ENCODE results near the gene RELN. TPM values are rescaled to one million over a fixed set of nuclear protein-coding genes. Genes with fewer than 3 reads are reported as not detected.
A peak's percentile ranks its signal among the peaks of the same experiment; 100 is the strongest.

Gene RELN
- total and polyA plus RNA-seq, 2 of the 13 experiments (the other 11 are each of a cell fraction or from before 2014, with no cell fraction given), result 315 to 332 TPM

GRCh38 chr7:103989785-103990767 is 618 bp upstream of the RELN start (continued):
- TF ChIP-seq ZNF768 (CRISPR knock-in tag; IDR thresholded peaks at IDR 0.05), result peak; percentile 72
- TF ChIP-seq MAX (IDR thresholded peaks at IDR 0.05), result peak; percentile 45; the same call in 1 of the 2 replicates
- TF ChIP-seq TBX2 (CRISPR knock-in tag; IDR thresholded peaks at IDR 0.05; ENCODE audit: borderline replicate concordance), result peak; percentile 46
- TF ChIP-seq ZNF619 (CRISPR knock-in tag; IDR thresholded peaks at IDR 0.05), result no peak
- TF ChIP-seq ZNF546 (CRISPR knock-in tag; conservative IDR thresholded peaks at IDR 0.05), result no peak; the same call in 1 of the 2 replicates
- 0 out of 2 replicates have a peak, but pooled peaks have one; percentile 29 for TF ChIP-seq POGK (CRISPR knock-in tag; conservative IDR thresholded peaks at IDR 0.05)
- peak; percentile 55 for TF ChIP-seq RBFOX2 (IDR thresholded peaks at IDR 0.05; ENCODE audit: low read depth, low read length)
- TF ChIP-seq ZNF704 (CRISPR knock-in tag; IDR thresholded peaks at IDR 0.05; ENCODE audit: borderline replicate concordance), result no peak
- TF ChIP-seq HMGXB4 (CRISPR knock-in tag; IDR thresholded peaks at IDR 0.05; ENCODE audit: borderline replicate concordance in 1 of 2, low read depth in 1 of 2), result peak in 1 of 2 experiments; percentile 77
- no peak for TF ChIP-seq CENPT (CRISPR knock-in tag; IDR thresholded peaks at IDR 0.05; ENCODE audit: low read depth)
- no peak for TF ChIP-seq CREM (IDR thresholded peaks at IDR 0.05)
- no peak for TF ChIP-seq CREM (CRISPR knock-in tag; IDR thresholded peaks at IDR 0.05)
- 0 out of 2 replicates have a peak, but pooled peaks have one; percentile 12 for TF ChIP-seq GLI4 (CRISPR knock-in tag; IDR thresholded peaks at IDR 0.05; ENCODE audit: borderline replicate concordance)
- peak; percentile 22; the same call in 1 of the 2 replicates for TF ChIP-seq ZBTB46 (CRISPR knock-in tag; IDR thresholded peaks at IDR 0.05; ENCODE audit: borderline replicate concordance)
- no peak for TF ChIP-seq MZF1 (CRISPR knock-in tag; IDR thresholded peaks at IDR 0.05; ENCODE audit: borderline replicate concordance)
- no peak for TF ChIP-seq MED13 (CRISPR knock-in tag; IDR thresholded peaks at IDR 0.05)
- TF ChIP-seq ZFX (CRISPR knock-in tag; IDR thresholded peaks at IDR 0.05; ENCODE audit: low read depth), result peak; percentile 51
- no peak for TF ChIP-seq HCFC1 (IDR thresholded peaks at IDR 0.05; ENCODE audit: low read depth, low read length)
- no peak for TF ChIP-seq ZNF207 (IDR thresholded peaks at IDR 0.05; ENCODE audit: borderline replicate concordance)
- no peak; the same call in 1 of the 2 replicates for TF ChIP-seq ARHGAP35 (CRISPR knock-in tag; IDR thresholded peaks at IDR 0.05; ENCODE audit: borderline replicate concordance)
- peak; percentile 57; the same call in 1 of the 2 replicates for TF ChIP-seq ARNTL (CRISPR knock-in tag; IDR thresholded peaks at IDR 0.05)
- no peak for TF ChIP-seq SSRP1 (CRISPR knock-in tag; IDR thresholded peaks at IDR 0.05)
